Measurements from ENCODE around the gene CGNL1.

Gene CGNL1

DNA sequence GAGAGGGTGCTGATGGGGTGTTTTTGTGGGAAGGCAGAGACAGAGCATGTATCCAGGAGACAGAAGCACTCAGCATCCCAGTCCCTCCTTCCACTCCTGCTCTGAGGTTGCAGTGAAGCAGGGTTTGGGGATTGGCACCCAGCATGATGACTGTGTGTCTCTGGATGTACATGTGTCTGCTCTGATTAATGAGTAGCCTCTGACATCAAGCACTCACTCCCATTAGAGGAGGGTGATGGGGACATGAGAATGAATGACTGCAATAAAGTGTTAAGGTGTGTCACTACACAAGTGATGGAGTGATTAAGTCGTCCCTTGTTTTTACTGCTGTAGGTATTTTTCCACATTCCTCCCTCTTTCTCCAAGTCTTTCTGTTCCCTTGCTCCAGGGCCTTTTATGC, 205.8 kb downstream of the CGNL1 start:
- DNase-seq: no peak

DNA sequence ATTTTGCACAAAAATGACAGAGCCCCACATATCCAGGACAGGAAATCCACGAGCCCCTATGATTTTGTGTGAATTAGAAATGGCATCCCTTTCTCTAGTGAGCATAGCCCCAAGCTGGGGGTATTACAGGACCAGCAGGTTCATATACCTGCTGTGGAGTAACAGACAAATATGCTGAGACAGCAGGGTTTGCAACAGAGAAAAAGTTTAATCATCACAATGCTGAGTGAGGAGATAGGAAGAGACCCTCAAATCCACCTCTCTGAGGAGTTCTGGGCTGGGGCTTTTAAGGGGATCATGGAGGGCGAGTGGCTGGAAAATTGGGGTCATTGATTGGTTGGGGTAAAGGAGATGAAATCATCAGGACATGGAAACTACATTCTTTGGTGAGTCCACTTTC, 207.0 kb downstream of the CGNL1 start:
- DNase-seq: no peak

- DNase-seq: no peak
Observed at GRCh38 chr15:57583720-57584119, 207.4 kb downstream of the CGNL1 start.

- DNase-seq: no peak
Observed at GRCh38 chr15:57586661-57587424, 210.5 kb downstream of the CGNL1 start.

DNA sequence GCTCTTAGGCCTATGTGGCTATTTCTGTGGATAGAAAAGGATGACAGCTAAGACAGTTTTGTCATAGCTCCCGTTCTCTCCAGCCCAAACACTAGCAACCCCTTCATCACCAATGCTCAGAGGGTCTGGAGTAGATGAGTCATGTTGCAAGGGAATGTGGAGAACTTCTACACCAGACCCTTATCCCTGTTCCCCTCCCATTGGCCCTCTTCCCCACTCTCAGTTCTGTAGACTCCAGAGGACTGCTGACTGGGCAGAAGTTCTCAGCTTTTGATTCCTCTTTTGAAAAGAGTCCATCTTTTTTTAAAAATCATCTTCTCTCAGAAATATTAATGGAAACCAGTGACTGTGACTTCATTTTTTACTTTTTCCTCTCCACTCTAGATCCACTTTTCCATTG, 213.0 kb downstream of the CGNL1 start:
- DNase-seq: no peak

DNA sequence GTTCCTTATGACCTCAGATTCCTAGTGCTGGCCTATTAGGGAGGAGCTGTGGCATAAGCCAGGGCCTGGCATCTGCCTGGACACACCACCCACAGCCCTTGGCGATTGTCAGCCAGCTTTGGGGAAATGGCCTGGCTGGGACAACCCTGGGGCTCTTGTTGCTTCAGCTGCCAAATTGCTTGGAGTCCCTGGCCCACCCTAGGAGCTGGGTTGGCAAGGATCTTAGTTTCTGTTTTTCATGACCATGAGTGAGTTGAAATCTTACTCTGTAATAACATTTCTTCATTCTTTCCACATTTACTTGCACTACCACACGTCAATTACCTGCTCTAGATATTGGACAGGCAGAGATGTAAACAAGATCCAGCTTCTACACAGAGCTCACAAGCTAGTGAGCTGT, 213.4 kb downstream of the CGNL1 start:
- DNase-seq: no peak

GRCh38 chr15:57591237-57591821, 215.0 kb downstream of the CGNL1 start:
- DNase-seq: no peak

GRCh38 chr15:57591822-57592367, 215.6 kb downstream of the CGNL1 start, which contains the start of gene MYZAP:
Gene MYZAP (plus strand): TSS chr15:57591904. CDS start chr15:57592035, 131 bp downstream.
- no peak for DNase-seq

DNA sequence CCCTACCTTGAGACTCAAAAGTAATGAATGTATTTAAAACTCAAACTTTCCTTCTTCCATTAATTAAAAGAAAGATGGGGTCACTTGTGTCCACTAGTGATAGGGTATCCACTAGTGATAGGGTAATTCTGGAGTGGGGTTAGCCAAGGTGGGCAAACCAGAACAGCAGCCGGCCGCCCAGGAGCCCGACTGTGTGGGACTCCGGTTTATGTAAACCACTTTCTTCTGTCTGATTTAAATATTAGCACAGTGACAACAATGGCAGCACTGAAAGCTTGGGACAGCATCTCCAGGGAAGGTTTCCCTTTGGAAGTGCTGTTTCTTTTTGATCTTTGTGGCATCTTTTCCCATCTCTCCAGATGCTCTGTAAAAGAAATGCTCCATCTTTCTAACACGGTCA, 216.1 kb downstream of the CGNL1 start:
- no peak for DNase-seq

DNA sequence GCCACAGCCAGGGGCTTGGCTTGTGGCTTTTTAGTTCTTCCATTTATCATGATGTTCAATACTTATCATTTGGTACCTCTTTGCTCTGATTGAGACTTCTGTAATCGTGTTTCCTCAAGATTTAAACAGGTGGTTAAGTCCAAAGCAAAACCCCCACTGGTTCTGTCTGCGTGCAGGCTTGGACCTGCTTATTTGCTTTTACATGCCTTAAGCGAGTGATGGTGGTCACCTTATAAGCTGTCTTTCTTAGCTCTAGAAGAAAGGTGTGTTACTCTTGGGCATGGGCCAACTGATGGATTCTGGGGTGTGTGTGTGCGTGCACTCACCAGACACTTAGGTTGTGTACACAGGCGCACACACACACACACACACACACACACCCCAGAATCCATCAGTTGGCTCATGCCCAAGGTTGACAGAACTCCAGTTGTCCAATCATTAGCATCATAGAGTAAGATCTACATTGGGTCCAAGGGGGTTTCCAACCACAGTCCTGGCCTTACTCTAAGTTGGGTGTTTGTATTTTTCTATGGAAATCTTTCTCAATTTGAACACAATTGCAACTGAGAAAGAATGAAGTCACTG, 216.6 kb downstream of the CGNL1 start:
- no peak for DNase-seq

- DNase-seq: no peak
Observed at GRCh38 chr15:57594479-57594878, 218.2 kb downstream of the CGNL1 start.

GRCh38 chr15:57595011-57595866, 218.9 kb downstream of the CGNL1 start:
- DNase-seq: no peak

DNA sequence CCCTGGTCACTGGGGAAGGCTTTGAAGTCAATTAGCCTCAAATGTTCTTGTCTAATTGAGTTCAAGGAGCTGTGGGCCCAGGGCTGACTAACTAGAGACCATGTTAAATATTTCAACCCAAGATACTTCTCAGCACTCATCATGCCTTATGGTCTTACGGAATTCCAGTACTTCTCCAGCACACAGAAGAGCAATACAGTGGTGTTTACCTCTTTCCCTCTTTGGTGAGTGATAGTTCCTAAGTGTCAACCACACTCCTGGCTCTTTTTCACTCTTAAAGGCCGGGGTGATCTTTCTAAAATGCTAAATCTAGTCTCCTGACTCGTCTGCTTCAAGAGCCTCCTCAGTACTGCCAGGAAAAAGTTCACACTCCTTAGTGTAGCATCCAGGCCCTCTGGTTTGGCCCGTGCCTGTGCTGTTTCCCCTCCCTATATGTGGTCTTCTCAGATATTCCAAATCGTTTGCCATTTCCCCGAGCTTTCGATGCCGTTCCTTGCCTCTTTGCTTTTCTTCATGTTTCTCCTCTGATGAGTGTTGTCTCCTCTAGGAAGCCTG, 220.1 kb downstream of the CGNL1 start:
- no peak for DNase-seq

DNA sequence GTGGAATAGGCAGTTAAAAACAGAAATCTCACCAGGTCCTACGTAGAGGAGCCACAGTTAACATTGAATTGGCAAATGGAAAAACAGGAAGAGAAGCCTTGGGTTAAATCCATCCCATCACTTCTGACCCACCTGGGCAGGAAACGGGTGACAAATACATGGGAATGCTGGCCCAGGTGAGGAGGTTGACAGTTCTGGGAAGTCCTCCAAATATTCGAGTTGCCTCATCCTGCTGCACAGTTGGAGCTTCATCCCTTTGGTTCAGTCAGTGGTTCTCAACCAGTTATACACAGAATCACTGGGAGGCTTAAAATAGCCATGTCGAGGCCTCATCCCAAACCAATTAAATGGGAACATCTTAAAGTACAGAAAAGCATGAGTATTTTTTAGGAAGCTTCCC, 220.7 kb downstream of the CGNL1 start:
- DNase-seq: no peak

DNA sequence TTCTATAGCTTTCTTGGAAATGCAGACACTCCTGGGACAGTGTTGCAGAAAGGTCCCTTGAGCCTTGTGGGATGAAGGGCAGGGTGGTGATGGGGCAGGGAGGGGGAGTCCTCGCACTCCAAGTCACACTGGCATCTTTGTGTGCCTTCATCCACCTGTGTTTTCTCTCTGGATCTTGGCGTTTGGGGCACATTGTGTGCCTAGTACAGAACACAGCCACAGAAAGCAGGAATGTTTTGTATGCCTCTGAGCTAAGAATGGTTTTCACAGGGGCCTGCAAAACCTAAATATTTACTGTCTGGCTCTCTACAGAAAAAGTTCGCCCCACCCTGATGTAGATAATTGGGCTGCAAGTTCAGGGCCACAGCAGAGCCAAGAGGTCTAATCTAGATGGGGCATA, 221.1 kb downstream of the CGNL1 start:
- no peak for DNase-seq

DNA sequence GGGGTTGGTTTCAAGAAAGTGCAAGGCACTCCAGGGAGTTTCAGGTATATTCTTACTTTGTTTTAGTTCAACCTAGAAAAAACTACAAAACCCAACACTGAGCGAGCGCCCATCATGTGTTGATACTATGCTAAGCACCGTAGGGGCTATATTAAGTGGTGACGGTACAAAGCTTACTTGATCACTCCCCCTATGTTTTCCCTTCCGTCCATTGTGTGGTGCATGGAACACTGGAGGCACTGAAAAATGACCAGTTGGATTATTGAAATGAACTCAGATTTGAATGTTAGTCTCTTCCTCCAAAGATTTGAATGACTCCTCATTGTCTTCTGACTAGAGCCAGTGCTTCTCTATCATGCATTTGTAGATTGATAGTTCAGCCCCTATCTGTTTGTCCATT, 222.0 kb downstream of the CGNL1 start:
- no peak for DNase-seq

DNA sequence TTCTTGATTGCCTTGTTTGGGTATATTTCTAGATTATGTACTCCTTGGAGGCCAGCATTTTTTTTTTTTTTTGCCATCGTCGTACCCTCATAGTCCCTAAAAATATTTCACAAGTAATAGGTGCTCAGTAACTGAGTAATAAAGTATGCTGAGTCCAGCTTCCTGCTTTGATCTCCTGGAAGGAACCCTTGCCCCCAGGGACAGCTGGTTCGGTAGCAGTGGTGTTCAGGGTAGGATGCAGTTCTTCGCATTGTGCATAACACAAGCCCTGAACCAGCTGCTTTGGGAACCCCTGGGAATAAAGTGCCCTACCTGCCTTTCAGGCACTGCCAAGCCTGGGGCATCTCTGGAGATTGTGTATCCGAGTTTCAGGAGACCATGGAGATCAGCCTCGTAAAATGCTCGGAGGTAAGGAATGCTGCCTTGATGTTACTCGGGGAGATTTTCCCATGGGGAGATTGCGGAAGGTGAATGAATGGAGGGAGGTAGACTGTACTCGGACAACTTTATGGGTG, 223.0 kb downstream of the CGNL1 start:
- DNase-seq: no peak

- no peak for DNase-seq
Observed at GRCh38 chr15:57600197-57600596, 223.9 kb downstream of the CGNL1 start.

All from SHP77 treated with DMSO at 0.1 percent for 48 hours (cell line).